ENCODE results near the gene AGMAT.

GRCh38 chr1:15526021-15526489 is 58.8 kb downstream of the AGMAT start:
- TF ChIP-seq ZFX (CRISPR knock-in tag; IDR thresholded peaks at IDR 0.05; ENCODE audit: low read depth) (no peak), TARDBP (CRISPR knock-in tag; IDR thresholded peaks at IDR 0.05) (no peak), ZNF263 (CRISPR knock-in tag; IDR thresholded peaks at IDR 0.05) (no peak), CHD4 (IDR thresholded peaks at IDR 0.05; ENCODE audit: borderline replicate concordance, low read length) (no peak), HNF1A (IDR thresholded peaks at IDR 0.05; ENCODE audit: low read depth) (no peak), HNF1A (CRISPR knock-in tag; IDR thresholded peaks at IDR 0.05; ENCODE audit: borderline replicate concordance) (no peak), KMT2A (CRISPR knock-in tag; IDR thresholded peaks at IDR 0.05) (no peak), TCF12 (IDR thresholded peaks at IDR 0.05) (no peak), TCF12 (CRISPR knock-in tag; IDR thresholded peaks at IDR 0.05) (no peak), KAT8 (CRISPR knock-in tag; IDR thresholded peaks at IDR 0.05) (no peak), EZH2 (conservative IDR thresholded peaks at IDR 0.05; ENCODE audit: low read depth, low read length) (no peak), CHCHD3 (CRISPR knock-in tag; IDR thresholded peaks at IDR 0.05) (no peak)
